HepG2 (cell line): ENCODE results near the gene RBM23. TPM values are rescaled to one million over a fixed set of nuclear protein-coding genes. Genes with fewer than 3 reads are reported as not detected.

Source experiments
- ARNT2 ChIP-seq: sonication (generic); formaldehyde crosslinking; IDR thresholded peaks from 2 replicates; pipeline ENCODE4 v1.8.0; 2022; ENCODE audit warnings: mild to moderate bottlenecking, low read depth, missing genetic modification reagents, moderate library complexity
- CBX2 ChIP-seq, 2 experiments: fragments of 200-600 bp in 1 of 2; sonication (generic); formaldehyde crosslinking in 1 of 2; IDR thresholded peaks; 2 replicates each; pipeline versions ENCODE4 v1.7.0 to v1.8.1; 2018 to 2022; ENCODE audit warnings: low read depth in 2 of 2, low read length in 1 of 2, mild to moderate bottlenecking in 1 of 2, missing genetic modification reagents in 1 of 2
- ELF1 ChIP-seq: sonication (generic); formaldehyde crosslinking; IDR thresholded peaks from 2 replicates; pipeline ENCODE4 v1.4.0; 2020; ENCODE audit warnings: missing genetic modification reagents
- ELF3 ChIP-seq: IDR thresholded peaks from 2 replicates; pipeline ENCODE4 v1.6.1; 2016; ENCODE audit warnings: missing genetic modification reagents, missing compliant biosample characterization
- FOSL2 ChIP-seq: sonication (generic); formaldehyde crosslinking; IDR thresholded peaks from 2 replicates; pipeline ENCODE4 v1.4.0; 2020; ENCODE audit warnings: missing genetic modification reagents
- FOXA3 ChIP-seq: IDR thresholded peaks from 2 replicates; pipeline ENCODE4 v1.6.1; 2016; ENCODE audit warnings: missing genetic modification reagents, missing compliant biosample characterization
- FOXP1 ChIP-seq, 2 experiments: fragments of 450-650 bp in 1 of 2; IDR thresholded peaks; 2 replicates each; pipeline ENCODE4 v1.6.1; 2017 to 2018; ENCODE audit warnings: antibody characterized with exemption in 1 of 2
- HMG20B ChIP-seq: conservative IDR thresholded peaks from 2 replicates; pipeline ENCODE4 v1.6.1; 2016; ENCODE audit warnings: missing genetic modification reagents, missing compliant biosample characterization
- HOXA3 ChIP-seq: sonication (generic); formaldehyde crosslinking; IDR thresholded peaks from 2 replicates; pipeline ENCODE4 v1.5.0; 2020; ENCODE audit warnings: missing genetic modification reagents
- IKZF5 ChIP-seq: IDR thresholded peaks from 2 replicates; pipeline ENCODE4 v1.6.1; 2018; ENCODE audit warnings: missing genetic modification reagents, mild to moderate bottlenecking, missing compliant biosample characterization
- MAFF ChIP-seq: IDR thresholded peaks from 2 replicates; pipeline ENCODE4 v1.6.1; 2011; ENCODE audit warnings: low read depth, low read length, improper control_type of control experiment
- MIXL1 ChIP-seq: IDR thresholded peaks from 2 replicates; pipeline ENCODE4 v1.6.1; 2016
- NFATC3 ChIP-seq: sonication (generic); formaldehyde crosslinking; IDR thresholded peaks from 2 replicates; pipeline ENCODE4 v1.5.1; 2020; ENCODE audit warnings: mild to moderate bottlenecking, missing genetic modification reagents
- PATZ1 ChIP-seq: sonication (generic); formaldehyde crosslinking; IDR thresholded peaks from 2 replicates; pipeline ENCODE4 v1.4.0; 2020; ENCODE audit warnings: missing genetic modification reagents
- PAXIP1 ChIP-seq: sonication (generic); formaldehyde crosslinking; conservative IDR thresholded peaks from 2 replicates; pipeline ENCODE4 v1.4.0; 2020; ENCODE audit warnings: mild to moderate bottlenecking, missing genetic modification reagents, moderate library complexity
- RCOR2 ChIP-seq: IDR thresholded peaks from 2 replicates; pipeline ENCODE4 v1.6.1; 2016; ENCODE audit warnings: missing biosample characterization, missing genetic modification reagents
- SATB2 ChIP-seq: sonication (generic); formaldehyde crosslinking; IDR thresholded peaks from 2 replicates; pipeline ENCODE4 v1.5.0; 2020; ENCODE audit warnings: missing genetic modification reagents
- TAF15 ChIP-seq: fragments of 200-400 bp; formaldehyde crosslinking; IDR thresholded peaks from one replicate; pipeline ENCODE4 v1.6.1; 2018; ENCODE audit warnings: mild to moderate bottlenecking, low read depth, low read length; ENCODE audit not compliant: poor library complexity, severe bottlenecking
- ZBTB20 ChIP-seq: sonication (generic); formaldehyde crosslinking; IDR thresholded peaks from 2 replicates; pipeline ENCODE4 v1.8.1; 2023; ENCODE audit warnings: missing genetic modification reagents, low read depth, mild to moderate bottlenecking, borderline replicate concordance
- ZNF121 ChIP-seq: sonication (generic); formaldehyde crosslinking; IDR thresholded peaks from 2 replicates; pipeline ENCODE4 v1.5.0; 2020; ENCODE audit warnings: mild to moderate bottlenecking, missing genetic modification reagents
- ZNF335 ChIP-seq: sonication (generic); formaldehyde crosslinking; IDR thresholded peaks from 2 replicates; pipeline ENCODE4 v1.4.0; 2020; ENCODE audit warnings: missing genetic modification reagents
- ZNF414 ChIP-seq: sonication (generic); formaldehyde crosslinking; IDR thresholded peaks from 2 replicates; pipeline ENCODE4 v1.5.0; 2020; ENCODE audit warnings: missing genetic modification reagents
- ZNF501 ChIP-seq: sonication (generic); formaldehyde crosslinking; IDR thresholded peaks from 2 replicates; pipeline ENCODE4 v1.5.1; 2020; ENCODE audit warnings: mild to moderate bottlenecking, moderate library complexity, missing genetic modification reagents
- polyA plus RNA-seq, 8 experiments: library from polyadenylated mRNA; depleted of rRNA in 3 of 8; stranded (reverse) in 7 of 8; unstranded in 1 of 8; fragments of >200 nt; fragmentation: Illumina TruSeq in 4 of 8; extraction: Trizol in 4 of 8; gene quantifications; 2 replicates each; pipeline versions ENCODE4 v1.2.1 to v1.2.3, GENCODE V29; 2011 to 2016; ENCODE audit warnings: low read depth in 4 of 8, missing spikeins in 1 of 8, mixed read lengths in 1 of 8; ENCODE audit not compliant: insufficient read depth in 1 of 8
- total RNA-seq, 5 experiments: library from RNA; depleted of rRNA; stranded (reverse); fragments of >200 nt; fragmentation: Illumina TruSeq; extraction: Trizol; gene quantifications; 2 replicates each; pipeline ENCODE4 v1.2.3, GENCODE V29; 2016; ENCODE audit warnings: low read depth in 1 of 5

The RBM23 gene
- total and polyA plus RNA-seq, 2 of the 13 experiments (the other 11 are each of a cell fraction or from before 2014, with no cell fraction given) = 1.5 to 2.1 TPM

GRCh38 chr14:22854963-22855724, 63.8 kb downstream of the RBM23 start (continued):
- TF ChIP-seq ZNF121 (CRISPR knock-in tag) = peak; percentile 78
- TF ChIP-seq IKZF5 (CRISPR knock-in tag) = 0 out of 2 replicates have a peak, but pooled peaks have one; percentile 17
- 0 out of 2 replicates have a peak, but pooled peaks have one; percentile 32 for TF ChIP-seq ARNT2
- TF ChIP-seq ELF1 (CRISPR knock-in tag) = peak; percentile 15; the same call in 1 of the 2 replicates
- TF ChIP-seq CBX2 (IDR thresholded peaks at IDR 0.05; ENCODE audit: low read depth, low read length) = no peak
- TF ChIP-seq CBX2 (CRISPR knock-in tag; IDR thresholded peaks at IDR 0.05; ENCODE audit: low read depth) = 0 out of 2 replicates have a peak, but pooled peaks have one; percentile 27
- peak; percentile 20; the same call in 1 of the 2 replicates for TF ChIP-seq ZNF414
- no peak for TF ChIP-seq TAF15
- peak; percentile 45 for TF ChIP-seq PAXIP1 (CRISPR knock-in tag)
- 0 out of 2 replicates have a peak, but pooled peaks have one; percentile 25 for TF ChIP-seq MAFF
- TF ChIP-seq ZNF501 (CRISPR knock-in tag) = peak; percentile 40; the same call in 1 of the 2 replicates
- no peak for TF ChIP-seq RCOR2 (CRISPR knock-in tag)
- TF ChIP-seq FOSL2 (CRISPR knock-in tag) = peak; percentile 87
- TF ChIP-seq ELF3 (CRISPR knock-in tag) = peak; percentile 98
- 0 out of 2 replicates have a peak, but pooled peaks have one; percentile 6 for TF ChIP-seq PATZ1 (CRISPR knock-in tag)
- TF ChIP-seq HOXA3 (CRISPR knock-in tag) = no peak
- TF ChIP-seq MIXL1 = peak; percentile 74; the same call in 1 of the 2 replicates
- no peak for TF ChIP-seq FOXP1 (IDR thresholded peaks at IDR 0.05)
- peak; percentile 70 for TF ChIP-seq FOXP1 (CRISPR knock-in tag; IDR thresholded peaks at IDR 0.05)
- peak; percentile 55; the same call in 1 of the 2 replicates for TF ChIP-seq ZBTB20 (CRISPR knock-in tag)
- peak; percentile 47; the same call in 1 of the 2 replicates for TF ChIP-seq FOXA3
- peak; percentile 58; the same call in 1 of the 2 replicates for TF ChIP-seq ZNF335
- TF ChIP-seq HMG20B = no peak
- peak; percentile 46; the same call in 1 of the 2 replicates for TF ChIP-seq SATB2 (CRISPR knock-in tag)
- no peak for TF ChIP-seq NFATC3
